Measurements from ENCODE around the gene NARF.

GRCh38 chr17:82483204-82483660 lies 24.7 kb downstream of the NARF start:
- TF ChIP-seq CTCF (IDR thresholded peaks at IDR 0.05; ENCODE audit: insufficient read depth, low read depth, low read length) (no peak), EZH2 (IDR thresholded peaks at IDR 0.05; ENCODE audit: insufficient read depth, low read length) (no peak)
